GM19397 (cell line): ENCODE results near the gene MRGPRE.

Source experiments
- ATAC-seq: cut with Tn5 transposase; IDR thresholded peaks from one replicate; pipeline ENCODE4 v1.9.1; 2021; ENCODE audit warnings: mild to moderate bottlenecking, moderate library complexity; ENCODE audit not compliant: unreplicated experiment

Gene MRGPRE

DNA sequence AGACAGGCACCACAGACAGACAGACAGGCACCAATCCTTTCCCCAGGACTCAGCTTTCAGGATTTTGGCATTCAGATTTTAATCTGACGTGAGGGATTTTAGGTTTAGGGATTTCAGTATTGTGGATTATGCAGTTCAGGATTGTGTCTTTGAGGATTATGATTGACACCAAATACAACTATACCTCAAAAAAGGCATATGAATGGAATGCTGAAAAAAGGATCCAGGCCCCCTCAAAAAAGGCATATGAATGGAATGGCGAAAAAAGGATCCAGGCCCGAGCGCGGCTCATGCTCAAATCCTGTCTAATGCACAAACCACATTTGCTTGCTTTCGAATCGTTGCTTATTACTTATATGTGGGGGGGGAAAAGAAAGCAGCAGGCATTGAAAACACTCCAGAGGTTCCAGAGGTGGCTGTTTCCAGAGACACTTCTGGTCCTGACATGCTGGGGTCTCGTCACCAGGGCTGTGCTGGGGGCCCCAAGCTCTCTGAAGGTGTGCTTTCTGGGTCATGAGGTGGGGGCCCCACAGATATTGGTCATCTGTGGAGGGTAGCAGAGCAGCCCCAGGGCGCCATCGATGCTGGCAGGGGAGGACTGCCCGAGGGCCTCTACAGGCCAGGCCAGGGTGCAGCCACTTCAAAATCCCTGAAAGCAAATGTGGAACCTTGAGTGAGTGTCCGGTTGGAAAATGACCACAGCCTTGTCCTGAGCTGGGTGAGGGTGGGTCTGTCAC is 50.3 kb downstream of the MRGPRE start:
- no peak for ATAC-seq

DNA sequence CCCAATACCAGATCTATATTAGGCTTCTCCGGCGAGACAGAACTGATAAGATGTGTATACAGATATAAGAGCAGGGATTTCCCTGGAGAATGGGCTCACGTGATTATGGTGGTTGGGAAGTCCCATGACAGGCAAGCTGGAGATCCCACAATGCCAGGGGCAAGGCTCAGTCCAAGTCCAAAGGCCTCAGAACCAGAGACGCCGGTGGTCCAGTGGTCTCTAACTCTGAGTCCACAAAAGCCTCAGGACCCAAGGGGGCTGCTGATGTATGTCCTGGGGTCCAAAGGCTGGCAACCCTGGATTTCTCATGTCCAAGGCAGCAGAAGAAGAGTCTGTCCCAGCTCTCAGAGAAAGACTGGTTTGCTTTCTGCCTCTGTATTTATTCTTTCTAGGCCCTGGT is 51.3 kb downstream of the MRGPRE start:
- no peak for ATAC-seq

DNA sequence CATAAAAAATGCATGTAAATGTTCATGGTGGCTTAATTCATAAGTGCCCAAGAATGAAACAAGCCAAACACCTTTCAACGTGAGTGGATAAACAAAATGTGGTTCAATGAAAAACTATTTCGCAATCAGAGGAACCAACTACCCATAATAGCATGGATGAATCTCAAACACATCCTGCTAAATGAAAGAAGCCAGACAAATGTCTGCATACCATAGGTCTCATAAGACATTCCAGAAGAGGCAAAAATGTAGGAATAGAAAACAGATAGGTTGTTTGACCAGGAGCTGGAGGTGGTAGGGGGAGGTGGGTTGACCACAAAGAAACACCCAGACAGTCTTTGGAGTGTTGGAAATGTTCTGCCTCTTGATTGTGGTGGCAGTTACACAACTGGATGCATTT is 53.9 kb downstream of the MRGPRE start:
- no peak for ATAC-seq

DNA sequence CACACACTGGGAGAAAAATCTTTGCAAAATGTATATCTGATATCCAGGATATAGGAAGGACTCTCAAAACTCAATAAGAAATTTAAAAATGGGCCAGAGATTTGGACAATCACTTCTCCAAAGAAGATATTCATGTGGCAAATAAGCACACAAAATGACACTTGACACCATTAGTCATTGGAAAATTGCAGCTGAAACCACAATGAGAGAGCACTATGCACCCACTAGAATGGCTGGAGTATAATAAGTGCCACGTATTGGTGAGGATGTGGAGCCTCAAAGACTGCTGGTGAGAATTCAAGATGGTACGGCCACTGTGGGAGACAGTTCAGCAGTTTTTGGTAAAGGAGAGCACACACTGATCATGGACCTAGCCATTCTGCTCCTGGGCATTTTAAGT is 54.3 kb downstream of the MRGPRE start:
- no peak for ATAC-seq
